Measurements from ENCODE around the gene KCNJ9. TPM values are rescaled to one million over a fixed set of nuclear protein-coding genes. Genes with fewer than 3 reads are reported as not detected.

KCNJ9 gene
- total and polyA plus RNA-seq, 2 of the 4 experiments (the other 2 are of a cell fraction), result not detected

DNA sequence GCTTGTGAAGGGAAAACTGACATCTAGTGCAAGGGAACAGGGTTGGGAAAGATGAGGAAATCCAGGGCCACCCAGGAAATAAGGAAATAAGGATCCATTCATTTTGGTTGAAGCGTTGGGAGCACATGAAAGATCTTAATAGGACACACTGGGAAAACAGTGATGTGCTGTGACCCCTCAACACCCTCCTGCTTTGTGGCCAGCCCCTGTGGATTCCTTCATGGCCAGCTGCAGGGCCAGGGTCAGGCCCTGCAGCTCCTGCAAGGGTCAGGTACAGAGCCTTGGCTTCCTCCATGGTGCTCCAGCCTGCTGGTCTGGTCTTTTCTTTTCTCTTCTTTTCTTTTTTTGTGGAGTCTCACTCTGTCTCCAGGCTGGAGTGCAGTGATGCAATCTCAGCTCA is 30.7 kb upstream of the KCNJ9 start:
- Histone ChIP-seq H2AK9ac (replicated peaks; ENCODE audit: low read depth, low read length, poor library complexity) (no peak overlapping the region), H2BK120ac (ENCODE audit: low read depth, low read length) (no peak overlapping the region), H3K4me1 (ENCODE audit: control insufficient read depth, insufficient read depth, low read length) (no peaks in the 10 kb centered on the region), H3K9ac (ENCODE audit: low read depth, low read length) (no peak overlapping the region), H2AK5ac (ENCODE audit: low read depth, low read length) (no peak overlapping the region), H3K79me1 (ENCODE audit: low read depth in 1 of 2, low read length in 2 of 2) (no peaks in the 10 kb centered on the region), H4K91ac (ENCODE audit: insufficient read depth, low read depth, low read length) (no peak overlapping the region), H2BK15ac (ENCODE audit: low read depth, low read length) (no peak overlapping the region), H3K27ac (ENCODE audit: insufficient read depth, low read length) (no peak overlapping the region), H4K5ac (ENCODE audit: low read depth, low read length) (no peak overlapping the region), H3K27me3 (ENCODE audit: control insufficient read depth, insufficient read depth, low read length) (peaks cover 61% of the 10 kb centered on the region), H4K8ac (ENCODE audit: low read depth in 2 of 2, low read length in 2 of 2) (no peak overlapping the region), H3K18ac (ENCODE audit: low read depth, low read length) (no peak overlapping the region), H3K14ac (replicated peaks; ENCODE audit: low read depth, low read length) (no peak overlapping the region), H2BK5ac (ENCODE audit: low read depth, low read length, poor library complexity, severe bottlenecking) (no peak overlapping the region), H2BK20ac (ENCODE audit: low read depth, low read length) (no peak overlapping the region), H3K23ac (ENCODE audit: low read depth, low read length) (no peak overlapping the region), H3K4ac (ENCODE audit: low read depth, low read length) (no peak overlapping the region), H3K4me2 (ENCODE audit: low read depth, low read length) (no peak overlapping the region), H3K4me3 (ENCODE audit: insufficient read depth, low read depth, low read length) (no peak overlapping the region), H4K20me1 (ENCODE audit: insufficient read depth, low read length) (no peaks in the 10 kb centered on the region), H2AFZ (replicated peaks; ENCODE audit: low read length, poor library complexity) (no peak overlapping the region), H3K56ac (ENCODE audit: extremely low read depth, insufficient read depth, low read length) (no peak overlapping the region), H3K36me3 (ENCODE audit: control insufficient read depth, insufficient read depth, low read length) (no peaks in the 10 kb centered on the region), H3K9me3 (ENCODE audit: control insufficient read depth, insufficient read depth, low read length) (no peaks in the 10 kb centered on the region), H3K9me1 (ENCODE audit: insufficient read depth, low read length) (no peaks in the 10 kb centered on the region)
- 88% methylated on average over 1 of the region's 1 CpG; no CpG with 5 or more reads in 1 of the 2 experiments for WGBS, 2 experiments (ENCODE audit: extremely low coverage in 2 of 2, insufficient read length in 1 of 2)
- ChIA-PET POLR2A (ENCODE audit: unreplicated experiment) (no interaction called here), CTCF (no interaction called here)
- intact Hi-C loops (cut with micrococcal nuclease), result no loop called here
- no TSS peak for BruUV-seq (replicated peaks)
- in situ Hi-C loops (cut with MboI; ENCODE audit: low sequenced_read_pairs), result no loop called here
- dilution Hi-C loops (cut with HindIII; ENCODE audit: low sequenced_read_pairs, unreplicated experiment), result no loop called here
- DNase-seq, result no peak
- TF ChIP-seq, protein P1, sequence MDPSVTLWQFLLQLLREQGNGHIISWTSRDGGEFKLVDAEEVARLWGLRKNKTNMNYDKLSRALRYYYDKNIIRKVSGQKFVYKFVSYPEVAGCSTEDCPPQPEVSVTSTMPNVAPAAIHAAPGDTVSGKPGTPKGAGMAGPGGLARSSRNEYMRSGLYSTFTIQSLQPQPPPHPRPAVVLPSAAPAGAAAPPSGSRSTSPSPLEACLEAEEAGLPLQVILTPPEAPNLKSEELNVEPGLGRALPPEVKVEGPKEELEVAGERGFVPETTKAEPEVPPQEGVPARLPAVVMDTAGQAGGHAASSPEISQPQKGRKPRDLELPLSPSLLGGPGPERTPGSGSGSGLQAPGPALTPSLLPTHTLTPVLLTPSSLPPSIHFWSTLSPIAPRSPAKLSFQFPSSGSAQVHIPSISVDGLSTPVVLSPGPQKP (IDR thresholded peaks at IDR 0.05; ENCODE audit: borderline replicate concordance, low read depth, low read length), result no peak
- TF ChIP-seq, protein P2, sequence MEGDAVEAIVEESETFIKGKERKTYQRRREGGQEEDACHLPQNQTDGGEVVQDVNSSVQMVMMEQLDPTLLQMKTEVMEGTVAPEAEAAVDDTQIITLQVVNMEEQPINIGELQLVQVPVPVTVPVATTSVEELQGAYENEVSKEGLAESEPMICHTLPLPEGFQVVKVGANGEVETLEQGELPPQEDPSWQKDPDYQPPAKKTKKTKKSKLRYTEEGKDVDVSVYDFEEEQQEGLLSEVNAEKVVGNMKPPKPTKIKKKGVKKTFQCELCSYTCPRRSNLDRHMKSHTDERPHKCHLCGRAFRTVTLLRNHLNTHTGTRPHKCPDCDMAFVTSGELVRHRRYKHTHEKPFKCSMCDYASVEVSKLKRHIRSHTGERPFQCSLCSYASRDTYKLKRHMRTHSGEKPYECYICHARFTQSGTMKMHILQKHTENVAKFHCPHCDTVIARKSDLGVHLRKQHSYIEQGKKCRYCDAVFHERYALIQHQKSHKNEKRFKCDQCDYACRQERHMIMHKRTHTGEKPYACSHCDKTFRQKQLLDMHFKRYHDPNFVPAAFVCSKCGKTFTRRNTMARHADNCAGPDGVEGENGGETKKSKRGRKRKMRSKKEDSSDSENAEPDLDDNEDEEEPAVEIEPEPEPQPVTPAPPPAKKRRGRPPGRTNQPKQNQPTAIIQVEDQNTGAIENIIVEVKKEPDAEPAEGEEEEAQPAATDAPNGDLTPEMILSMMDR (conservative IDR thresholded peaks at IDR 0.05; ENCODE audit: low read depth, low read length), result no peak
- ATAC-seq (ENCODE audit: low read depth), result no peak

Data from IMR-90 (cell line).